ENCODE measurements around the gene RPS15.

DNA sequence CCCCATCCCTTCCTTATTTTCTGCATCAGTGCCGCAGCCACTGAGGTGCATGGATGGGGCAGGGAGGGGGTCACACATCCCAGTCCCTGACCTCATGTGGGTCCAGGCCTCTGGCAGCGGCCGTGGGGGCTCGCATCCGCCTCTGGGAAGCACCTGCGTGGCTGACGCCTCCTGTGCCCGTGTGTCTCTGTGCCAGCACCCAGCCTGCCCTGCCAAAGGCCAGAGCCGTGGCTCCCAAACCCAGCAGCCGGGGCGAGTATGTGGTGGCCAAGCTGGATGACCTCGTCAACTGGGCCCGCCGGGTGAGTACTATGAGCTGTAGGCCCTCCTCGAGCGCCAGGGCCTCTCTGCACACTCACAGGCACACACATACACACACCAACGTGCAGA is 49.6 kb upstream of the RPS15 start:
- TF ChIP-seq EZH2 (IDR thresholded peaks at IDR 0.05) = no peak
- no peak for TF ChIP-seq POLR2AphosphoS5 (IDR thresholded peaks at IDR 0.05; ENCODE audit: borderline replicate concordance, low read depth, low read length)

Data from SK-N-MC (cell line).